Neuronal stem cell (in vitro differentiated cells): ENCODE data around the gene CFAP97.

Source experiments
- DNase-seq: peaks from one replicate; pipeline ENCODE4 v3.0.0-alpha.2; 2013; ENCODE audit warnings: low spot score
- H2AFZ ChIP-seq: one replicate; pipeline ENCODE4 v1.6.1; 2013; ENCODE audit warnings: mild to moderate bottlenecking, low read length, inconsistent platforms
- H2AK5ac ChIP-seq: 2 replicates; pipeline ENCODE4 v1.6.1; 2013; ENCODE audit warnings: low read depth, mild to moderate bottlenecking, inconsistent platforms, low read length, moderate library complexity, mixed read lengths
- H2BK120ac ChIP-seq: 2 replicates; pipeline ENCODE4 v1.6.1; 2013; ENCODE audit warnings: low read depth, mild to moderate bottlenecking, inconsistent platforms, low read length, moderate library complexity, mixed read lengths
- H2BK12ac ChIP-seq: one replicate; pipeline ENCODE4 v1.6.1; 2013; ENCODE audit warnings: low read length, inconsistent platforms
- H2BK15ac ChIP-seq: 2 replicates; pipeline ENCODE4 v1.6.1; 2013; ENCODE audit warnings: mild to moderate bottlenecking, low read length, inconsistent platforms, mixed read lengths
- H2BK5ac ChIP-seq: one replicate; pipeline ENCODE4 v1.6.1; 2013; ENCODE audit warnings: inconsistent platforms, mild to moderate bottlenecking, low read length, moderate library complexity
- H3K14ac ChIP-seq: one replicate; pipeline ENCODE4 v1.6.1; 2013; ENCODE audit warnings: low read length, inconsistent platforms
- H3K18ac ChIP-seq: 2 replicates; pipeline ENCODE4 v1.6.1; 2013; ENCODE audit warnings: low read length, inconsistent platforms
- H3K23ac ChIP-seq: 2 replicates; pipeline ENCODE4 v1.6.1; 2013; ENCODE audit warnings: low read depth, mild to moderate bottlenecking, mixed read lengths, low read length, inconsistent platforms; ENCODE audit not compliant: poor library complexity
- H3K27ac ChIP-seq: replicated peaks from 3 replicates; pipeline ENCODE4 v1.5.1; 2013; ENCODE audit warnings: low read length, inconsistent platforms
- H3K27me3 ChIP-seq, 3 experiments: 2 replicates each; pipeline ENCODE4 v1.6.1; 2013; ENCODE audit warnings: low read length in 3 of 3, mild to moderate bottlenecking in 2 of 3, inconsistent platforms in 1 of 3, low read depth in 1 of 3, mixed read lengths in 1 of 3, moderate library complexity in 1 of 3; ENCODE audit not compliant: control insufficient read depth in 3 of 3, insufficient read depth in 3 of 3
- H3K36me3 ChIP-seq, 2 donors: replicated peaks in 1 of 2; 2 replicates each; pipeline ENCODE4 v1.6.1; 2013; ENCODE audit warnings: low read length in 2 of 2; ENCODE audit not compliant: control insufficient read depth in 2 of 2, insufficient read depth in 2 of 2
- H3K4ac ChIP-seq: 2 replicates; pipeline ENCODE4 v1.6.1; 2013; ENCODE audit warnings: inconsistent platforms, mild to moderate bottlenecking, low read length, moderate library complexity
- H3K4me1 ChIP-seq, 2 donors: 1 replicate in 1 of 2; 2 replicates in 1 of 2; pipeline ENCODE4 v1.6.1; 2013; ENCODE audit warnings: low read length in 2 of 2, low read depth in 1 of 2; ENCODE audit not compliant: control insufficient read depth in 2 of 2, insufficient read depth in 1 of 2
- H3K4me2 ChIP-seq: one replicate; pipeline ENCODE4 v1.6.1; 2013; ENCODE audit warnings: mild to moderate bottlenecking, low read length, inconsistent platforms; ENCODE audit not compliant: insufficient read depth, poor library complexity, severe bottlenecking
- H3K4me3 ChIP-seq, 2 donors: 2 replicates each; pipeline ENCODE4 v1.5.1; 2013; ENCODE audit warnings: low read length in 2 of 2, mild to moderate bottlenecking in 2 of 2, inconsistent platforms in 1 of 2, moderate library complexity in 1 of 2
- H3K79me1 ChIP-seq: one replicate; pipeline ENCODE4 v1.6.1; 2013; ENCODE audit warnings: low read depth, mild to moderate bottlenecking, inconsistent platforms, low read length, moderate library complexity
- H3K9ac ChIP-seq: one replicate; pipeline ENCODE4 v1.6.1; 2013; ENCODE audit warnings: mild to moderate bottlenecking, low read depth, low read length, inconsistent platforms; ENCODE audit not compliant: poor library complexity
- H3K9me3 ChIP-seq, 2 donors: replicated peaks in 1 of 2; 2 replicates each; pipeline versions ENCODE3 to v1.6.1; 2013; ENCODE audit warnings: low read length in 2 of 2, mild to moderate bottlenecking in 2 of 2, inconsistent platforms in 1 of 2, low read depth in 1 of 2, mixed read lengths in 1 of 2, moderate library complexity in 1 of 2; ENCODE audit not compliant: control insufficient read depth in 2 of 2, insufficient read depth in 1 of 2
- H4K8ac ChIP-seq: one replicate; pipeline ENCODE4 v1.6.1; 2013; ENCODE audit warnings: low read depth, mild to moderate bottlenecking, inconsistent platforms, low read length, moderate library complexity
- H4K91ac ChIP-seq: one replicate; pipeline ENCODE4 v1.6.1; 2013; ENCODE audit warnings: low read length, low read depth, mild to moderate bottlenecking, inconsistent platforms; ENCODE audit not compliant: poor library complexity
- WGBS, 2 donors: extraction: QIAGEN DNeasy Blood & Tissue Kit; methylation state at CpG; one replicate each; pipeline ENCODE4 v1.1.7; 2013; ENCODE audit warnings: missing lambda C conversion rate in 2 of 2, mixed read lengths in 1 of 2; ENCODE audit not compliant: insufficient read length in 2 of 2, insufficient replicate concordance in 1 of 2; ENCODE audit errors: extremely low coverage in 2 of 2; 5-methylcytosine and 5-hydroxymethylcytosine counted together

CFAP97 gene

GRCh38 chr4:185144601-185145240 lies 59.1 kb downstream of the CFAP97 start:
- H3K4me3 ChIP-seq, result peak overlapping the region in 1 of 2 donors; percentile 23
- no peak overlapping the region for H2BK5ac ChIP-seq

GRCh38 chr4:185143601-185143969 lies 60.2 kb downstream of the CFAP97 start:
- no peak overlapping the region for H3K27ac ChIP-seq
- peak overlapping the region; percentile 61 for H3K4me2 ChIP-seq
- H2AFZ ChIP-seq, result peak overlapping the region; percentile 96
- H2AK5ac ChIP-seq, result no peak overlapping the region
- no peak overlapping the region for H3K14ac ChIP-seq
- no peak overlapping the region for H3K18ac ChIP-seq
- peaks cover 4 to 6% of the 10 kb centered on the region in 2 donors for H3K4me1 ChIP-seq
- peak overlapping the region; percentile 40 for H2BK120ac ChIP-seq
- no peak overlapping the region for H2BK12ac ChIP-seq
- no peak overlapping the region for H3K9ac ChIP-seq
- H3K79me1 ChIP-seq, result peaks cover 8% of the 10 kb centered on the region
- DNase-seq, result no peak
- peak overlapping the region; percentile 87 for H2BK5ac ChIP-seq
- peaks cover 0 to 10% (median 0%) of the 10 kb centered on the region in 3 experiments for H3K27me3 ChIP-seq
- H3K4me3 ChIP-seq, result peak overlapping the region; percentile 89 to 92
- H2BK15ac ChIP-seq, result no peak overlapping the region
- no peak overlapping the region for H3K23ac ChIP-seq
- no CpG with 5 or more reads among the region's 30 CpGs for WGBS, 2 donors
- H3K9me3 ChIP-seq, result no peaks in the 10 kb centered on the region
- no peak overlapping the region for H4K91ac ChIP-seq
- H3K36me3 ChIP-seq, result peaks cover 10 to 25% of the 10 kb centered on the region in 2 donors
- no peak overlapping the region for H4K8ac ChIP-seq
- H3K4ac ChIP-seq, result no peak overlapping the region

More at GRCh38 chr4:185144601-185145240, 59.1 kb downstream of the CFAP97 start:
- Histone ChIP-seq H3K79me1 (peaks cover 8% of the 10 kb centered on the region), H2BK120ac (no peak overlapping the region), H3K27me3 (peaks cover 0 to 2% (median 0%) of the 10 kb centered on the region in 3 experiments), H3K4ac (no peak overlapping the region), H2BK12ac (no peak overlapping the region), H3K4me1 (peaks cover 4 to 6% of the 10 kb centered on the region in 2 donors), H3K4me2 (no peak overlapping the region), H3K18ac (no peak overlapping the region), H3K9me3 (peaks cover 0 to 2% of the 10 kb centered on the region in 2 donors), H3K9ac (peak overlapping the region; percentile 56), H2BK15ac (no peak overlapping the region), H3K36me3 (peaks cover 12 to 35% of the 10 kb centered on the region in 2 donors), H3K14ac (no peak overlapping the region), H3K27ac (no peak overlapping the region), H3K23ac (peak overlapping the region; percentile 86), H2AK5ac (peak overlapping the region; percentile 50), H4K91ac (no peak overlapping the region), H4K8ac (peak overlapping the region; percentile 6), H2AFZ (no peak overlapping the region)
- DNase-seq, result no peak
- WGBS, 2 donors, result no CpG with 5 or more reads among the region's 16 CpGs

GRCh38 chr4:185142912-185143600 lies 60.7 kb downstream of the CFAP97 start, which contains the start of gene SLC25A4:
Gene SLC25A4, plus strand, starts transcription at chr4:185143266. Its CDS starts 107 bp downstream, at chr4:185143373.
- Histone ChIP-seq H2BK15ac (peak within 1 kb of the TSS; percentile 58), H3K23ac (peak within 1 kb of the TSS; percentile 99), H2AFZ (peak within 1 kb of the TSS; percentile 96), H3K79me1 (peaks cover 8% of the 10 kb centered on the region), H4K91ac (no peak within 1 kb of the TSS), H2BK5ac (peak within 1 kb of the TSS; percentile 87), H3K27me3 (peaks cover 0 to 12% (median 0%) of the 10 kb centered on the region in 3 experiments), H3K9me3 (no peaks in the 10 kb centered on the region), H3K9ac (peak within 1 kb of the TSS; percentile 99), H3K4me1 (peaks cover 4 to 6% of the 10 kb centered on the region in 2 donors), H2BK120ac (peak within 1 kb of the TSS; percentile 40), H2BK12ac (peak within 1 kb of the TSS; percentile 70), H3K14ac (peak within 1 kb of the TSS; percentile 92), H3K4me3 (peak within 1 kb of the TSS; percentile 89 to 92), H4K8ac (no peak within 1 kb of the TSS), H2AK5ac (no peak within 1 kb of the TSS), H3K4ac (no peak within 1 kb of the TSS), H3K18ac (peak within 1 kb of the TSS; percentile 97), H3K36me3 (peaks cover 10 to 25% of the 10 kb centered on the region in 2 donors), H3K4me2 (peak within 1 kb of the TSS; percentile 93), H3K27ac (no peak within 1 kb of the TSS)
- WGBS, 2 donors, result no CpG with 5 or more reads among the region's 87 CpGs
- DNase-seq, result peak; percentile 89

- peak overlapping the region; percentile 96 for H2AFZ ChIP-seq
Observed at GRCh38 chr4:185142564-185142911, 61.3 kb downstream of the CFAP97 start.

More at GRCh38 chr4:185142564-185142911, 61.3 kb downstream of the CFAP97 start:
- no CpG with 5 or more reads among the region's 11 CpGs for WGBS, 2 donors
- Histone ChIP-seq H4K8ac (no peak overlapping the region), H3K4ac (no peak overlapping the region), H3K36me3 (peaks cover 10 to 25% of the 10 kb centered on the region in 2 donors), H3K18ac (peak overlapping the region; percentile 94), H3K27ac (no peak overlapping the region), H3K4me2 (peak overlapping the region; percentile 93), H2BK120ac (no peak overlapping the region), H3K4me3 (peak overlapping the region; percentile 89 to 92), H4K91ac (no peak overlapping the region), H2BK12ac (no peak overlapping the region), H3K27me3 (peaks cover 0 to 12% (median 0%) of the 10 kb centered on the region in 3 experiments), H3K9me3 (no peaks in the 10 kb centered on the region), H3K14ac (no peak overlapping the region), H3K4me1 (peaks cover 4 to 6% of the 10 kb centered on the region in 2 donors), H3K79me1 (peaks cover 8% of the 10 kb centered on the region), H2BK5ac (peak overlapping the region; percentile 87), H3K9ac (peak overlapping the region; percentile 94), H3K23ac (peak overlapping the region; percentile 99), H2BK15ac (peak overlapping the region; percentile 13), H2AK5ac (no peak overlapping the region)
- no peak for DNase-seq
